GM23338 (cell line): ENCODE measurements around the gene RPS4Y2. TPM values are rescaled to one million over a fixed set of nuclear protein-coding genes. Genes with fewer than 3 reads are reported as not detected.

Experiments used
- ATAC-seq: fragments of 200-7000 bp; cut with Tn5 transposase; 3 replicates; pipeline ENCODE4 v1.9.1; 2020
- DNase-seq: peaks from one replicate; pipeline ENCODE4 v3.0.0-alpha.2; 2015; ENCODE audit warnings: low spot score
- H2AFZ ChIP-seq: fragments of 200-600 bp; sonication (generic); 2 replicates; pipeline ENCODE4 v1.8.0; 2016; ENCODE audit warnings: antibody characterized with exemption, mild to moderate bottlenecking, moderate library complexity
- H3F3A ChIP-seq: fragments of 200-600 bp; sonication (generic); replicated peaks from 2 replicates; pipeline ENCODE4 v1.8.0; 2017; ENCODE audit warnings: antibody characterized with exemption, mixed run types, low read depth
- H3K27ac ChIP-seq: fragments of 200-600 bp; sonication (generic); 2 replicates; pipeline ENCODE4 v1.6.1; 2016; ENCODE audit warnings: low read depth
- H3K27me3 ChIP-seq: fragments of 200-600 bp; sonication (generic); 2 replicates; pipeline ENCODE4 v1.8.0; 2016; ENCODE audit warnings: mild to moderate bottlenecking, mixed run types, moderate library complexity; ENCODE audit not compliant: insufficient read depth
- H3K36me3 ChIP-seq: fragments of 200-600 bp; sonication (generic); 2 replicates; pipeline ENCODE4 v1.8.0; 2016; ENCODE audit warnings: mild to moderate bottlenecking; ENCODE audit not compliant: insufficient read depth
- H3K4me1 ChIP-seq: fragments of 200-600 bp; sonication (generic); 2 replicates; pipeline ENCODE4 v1.8.0; 2016; ENCODE audit warnings: mild to moderate bottlenecking, moderate library complexity; ENCODE audit not compliant: insufficient read depth
- H3K4me2 ChIP-seq: fragments of 200-600 bp; sonication (generic); 2 replicates; pipeline ENCODE4 v1.7.1; 2017; ENCODE audit warnings: mixed run types
- H3K4me3 ChIP-seq: fragments of 200-600 bp; sonication (generic); 2 replicates; pipeline ENCODE4 v1.6.1; 2016; ENCODE audit warnings: mixed run types
- H3K79me2 ChIP-seq: fragments of 200-600 bp; sonication (generic); replicated peaks from 2 replicates; pipeline ENCODE4 v1.8.0; 2017; ENCODE audit warnings: mild to moderate bottlenecking; ENCODE audit not compliant: insufficient read depth
- H3K9me2 ChIP-seq: fragments of 200-600 bp; sonication (generic); 2 replicates; pipeline ENCODE4 v1.8.0; 2017; ENCODE audit not compliant: insufficient read depth
- H4K20me1 ChIP-seq: fragments of 200-600 bp; sonication (generic); replicated peaks from 2 replicates; pipeline ENCODE4 v1.8.0; 2017; ENCODE audit warnings: mild to moderate bottlenecking; ENCODE audit not compliant: insufficient read depth
- H3K27ac Mint-ChIP-seq: 2 replicates; pipeline ENCODE4 v1.8.0; 2020; ENCODE audit warnings: inconsistent platforms, mild to moderate bottlenecking, moderate library complexity, mixed read lengths
- H3K27me3 Mint-ChIP-seq: 3 replicates; pipeline ENCODE4 v1.8.0; 2022; ENCODE audit warnings: low read depth, mild to moderate bottlenecking, moderate library complexity, mixed read lengths, inconsistent platforms; ENCODE audit not compliant: insufficient read depth, poor library complexity
- H3K36me3 Mint-ChIP-seq: 3 replicates; pipeline ENCODE4 v1.8.0; 2021; ENCODE audit warnings: low read depth, mild to moderate bottlenecking, inconsistent platforms, moderate library complexity, mixed read lengths
- H3K4me1 Mint-ChIP-seq: 3 replicates; pipeline ENCODE4 v1.8.0; 2020; ENCODE audit warnings: mild to moderate bottlenecking, inconsistent platforms, mixed read lengths
- H3K4me3 Mint-ChIP-seq: 3 replicates; pipeline ENCODE4 v1.8.0; 2021; ENCODE audit warnings: moderate library complexity, mild to moderate bottlenecking, inconsistent platforms, mixed read lengths
- H3K9me3 Mint-ChIP-seq: 3 replicates; pipeline ENCODE4 v1.8.0; 2020; ENCODE audit warnings: moderate library complexity, mild to moderate bottlenecking, inconsistent platforms, mixed read lengths
- CREB1 ChIP-seq: fragments of 250-450 bp; sonication (Bioruptor Pico); IDR thresholded peaks from 2 replicates; pipeline ENCODE4 v1.5.0; 2020; ENCODE audit warnings: low read depth, mild to moderate bottlenecking, moderate library complexity
- CTCF ChIP-seq, 2 experiments: fragments of 200-600 bp in 1 of 2; sonication (generic) in 1 of 2; conservative IDR thresholded peaks; 2 replicates each; pipeline versions ENCODE4 v1.5.1 to v1.6.1; 2016 to 2017; ENCODE audit warnings: antibody characterized with exemption in 2 of 2, low read depth in 2 of 2, mild to moderate bottlenecking in 2 of 2, moderate library complexity in 1 of 2
- ETS1 ChIP-seq: IDR thresholded peaks from 2 replicates; pipeline ENCODE4 v1.6.1; 2016; ENCODE audit warnings: antibody characterized with exemption
- EZH2 ChIP-seq: fragments of 200-600 bp; sonication (generic); IDR thresholded peaks from one replicate; pipeline ENCODE4 v1.8.0; 2017; ENCODE audit warnings: antibody characterized with exemption, mild to moderate bottlenecking, low read depth; ENCODE audit not compliant: unreplicated experiment
- EZH2phosphoT487 ChIP-seq: fragments of 200-600 bp; sonication (generic); IDR thresholded peaks from one replicate; pipeline ENCODE4 v1.8.1; 2018; ENCODE audit warnings: antibody characterized with exemption; ENCODE audit not compliant: unreplicated experiment
- JUNB ChIP-seq: IDR thresholded peaks from one replicate; pipeline ENCODE4 v1.6.1; 2016; ENCODE audit warnings: antibody characterized with exemption; ENCODE audit not compliant: unreplicated experiment
- NANOG ChIP-seq: IDR thresholded peaks from 2 replicates; pipeline ENCODE4 v1.6.1; 2016; ENCODE audit warnings: antibody characterized with exemption, borderline replicate concordance
- POLR2AphosphoS5 ChIP-seq: IDR thresholded peaks from 2 replicates; pipeline ENCODE4 v1.6.1; 2016; ENCODE audit warnings: antibody characterized with exemption, low read depth
- STAT1 ChIP-seq: IDR thresholded peaks from one replicate; pipeline ENCODE4 v1.6.1; 2016; ENCODE audit warnings: antibody characterized with exemption; ENCODE audit not compliant: unreplicated experiment
- ZNF331 ChIP-seq: fragments of 250-450 bp; sonication (Bioruptor Pico); IDR thresholded peaks from 2 replicates; pipeline ENCODE4 v1.5.0; 2020; ENCODE audit warnings: low read depth, mild to moderate bottlenecking, moderate library complexity
- polyA plus RNA-seq: library from polyadenylated mRNA; unstranded; fragments of >200 nt; fragmentation: Nextera tagmentation; extraction: Ambion mirVana; gene quantifications from 2 replicates; pipeline ENCODE4 v1.2.1, GENCODE V29; 2016
- total RNA-seq: library from RNA; depleted of rRNA; stranded (reverse); fragments of >200 nt; shearing (Covaris generic); gene quantifications from 2 replicates; pipeline ENCODE4 v1.2.3, GENCODE V29; 2014
- TF ChIP-seq, protein P1 (sequence below): fragments of 250-450 bp; sonication (Bioruptor Pico); IDR thresholded peaks from 2 replicates; pipeline ENCODE4 v1.5.0; 2020; ENCODE audit warnings: mild to moderate bottlenecking, moderate library complexity

The RPS4Y2 gene
- total and polyA plus RNA-seq, 2 experiments from 2014 or later: not detected

GRCh38 chrY:20776104-20776503, 20.2 kb downstream of the RPS4Y2 start (continued):
- TF ChIP-seq, protein P1, sequence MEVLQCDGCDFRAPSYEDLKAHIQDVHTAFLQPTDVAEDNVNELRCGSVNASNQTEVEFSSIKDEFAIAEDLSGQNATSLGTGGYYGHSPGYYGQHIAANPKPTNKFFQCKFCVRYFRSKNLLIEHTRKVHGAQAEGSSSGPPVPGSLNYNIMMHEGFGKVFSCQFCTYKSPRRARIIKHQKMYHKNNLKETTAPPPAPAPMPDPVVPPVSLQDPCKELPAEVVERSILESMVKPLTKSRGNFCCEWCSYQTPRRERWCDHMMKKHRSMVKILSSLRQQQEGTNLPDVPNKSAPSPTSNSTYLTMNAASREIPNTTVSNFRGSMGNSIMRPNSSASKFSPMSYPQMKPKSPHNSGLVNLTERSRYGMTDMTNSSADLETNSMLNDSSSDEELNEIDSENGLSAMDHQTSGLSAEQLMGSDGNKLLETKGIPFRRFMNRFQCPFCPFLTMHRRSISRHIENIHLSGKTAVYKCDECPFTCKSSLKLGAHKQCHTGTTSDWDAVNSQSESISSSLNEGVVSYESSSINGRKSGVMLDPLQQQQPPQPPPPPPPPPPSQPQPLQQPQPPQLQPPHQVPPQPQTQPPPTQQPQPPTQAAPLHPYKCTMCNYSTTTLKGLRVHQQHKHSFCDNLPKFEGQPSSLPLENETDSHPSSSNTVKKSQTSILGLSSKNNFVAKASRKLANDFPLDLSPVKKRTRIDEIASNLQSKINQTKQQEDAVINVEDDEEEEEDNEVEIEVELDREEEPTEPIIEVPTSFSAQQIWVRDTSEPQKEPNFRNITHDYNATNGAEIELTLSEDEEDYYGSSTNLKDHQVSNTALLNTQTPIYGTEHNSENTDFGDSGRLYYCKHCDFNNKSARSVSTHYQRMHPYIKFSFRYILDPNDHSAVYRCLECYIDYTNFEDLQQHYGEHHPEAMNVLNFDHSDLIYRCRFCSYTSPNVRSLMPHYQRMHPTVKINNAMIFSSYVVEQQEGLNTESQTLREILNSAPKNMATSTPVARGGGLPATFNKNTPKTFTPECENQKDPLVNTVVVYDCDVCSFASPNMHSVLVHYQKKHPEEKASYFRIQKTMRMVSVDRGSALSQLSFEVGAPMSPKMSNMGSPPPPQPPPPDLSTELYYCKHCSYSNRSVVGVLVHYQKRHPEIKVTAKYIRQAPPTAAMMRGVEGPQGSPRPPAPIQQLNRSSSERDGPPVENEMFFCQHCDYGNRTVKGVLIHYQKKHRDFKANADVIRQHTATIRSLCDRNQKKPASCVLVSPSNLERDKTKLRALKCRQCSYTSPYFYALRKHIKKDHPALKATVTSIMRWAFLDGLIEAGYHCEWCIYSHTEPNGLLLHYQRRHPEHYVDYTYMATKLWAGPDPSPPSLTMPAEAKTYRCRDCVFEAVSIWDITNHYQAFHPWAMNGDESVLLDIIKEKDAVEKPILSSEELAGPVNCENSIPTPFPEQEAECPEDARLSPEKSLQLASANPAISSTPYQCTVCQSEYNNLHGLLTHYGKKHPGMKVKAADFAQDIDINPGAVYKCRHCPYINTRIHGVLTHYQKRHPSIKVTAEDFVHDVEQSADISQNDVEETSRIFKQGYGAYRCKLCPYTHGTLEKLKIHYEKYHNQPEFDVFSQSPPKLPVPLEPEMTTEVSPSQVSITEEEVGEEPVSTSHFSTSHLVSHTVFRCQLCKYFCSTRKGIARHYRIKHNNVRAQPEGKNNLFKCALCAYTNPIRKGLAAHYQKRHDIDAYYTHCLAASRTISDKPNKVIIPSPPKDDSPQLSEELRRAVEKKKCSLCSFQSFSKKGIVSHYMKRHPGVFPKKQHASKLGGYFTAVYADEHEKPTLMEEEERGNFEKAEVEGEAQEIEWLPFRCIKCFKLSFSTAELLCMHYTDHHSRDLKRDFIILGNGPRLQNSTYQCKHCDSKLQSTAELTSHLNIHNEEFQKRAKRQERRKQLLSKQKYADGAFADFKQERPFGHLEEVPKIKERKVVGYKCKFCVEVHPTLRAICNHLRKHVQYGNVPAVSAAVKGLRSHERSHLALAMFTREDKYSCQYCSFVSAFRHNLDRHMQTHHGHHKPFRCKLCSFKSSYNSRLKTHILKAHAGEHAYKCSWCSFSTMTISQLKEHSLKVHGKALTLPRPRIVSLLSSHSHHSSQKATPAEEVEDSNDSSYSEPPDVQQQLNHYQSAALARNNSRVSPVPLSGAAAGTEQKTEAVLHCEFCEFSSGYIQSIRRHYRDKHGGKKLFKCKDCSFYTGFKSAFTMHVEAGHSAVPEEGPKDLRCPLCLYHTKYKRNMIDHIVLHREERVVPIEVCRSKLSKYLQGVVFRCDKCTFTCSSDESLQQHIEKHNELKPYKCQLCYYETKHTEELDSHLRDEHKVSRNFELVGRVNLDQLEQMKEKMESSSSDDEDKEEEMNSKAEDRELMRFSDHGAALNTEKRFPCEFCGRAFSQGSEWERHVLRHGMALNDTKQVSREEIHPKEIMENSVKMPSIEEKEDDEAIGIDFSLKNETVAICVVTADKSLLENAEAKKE (CRISPR knock-in tag): no peak
- TF ChIP-seq NANOG: no peak
- TF ChIP-seq EZH2: no peak
- no peak for TF ChIP-seq STAT1

DNA sequence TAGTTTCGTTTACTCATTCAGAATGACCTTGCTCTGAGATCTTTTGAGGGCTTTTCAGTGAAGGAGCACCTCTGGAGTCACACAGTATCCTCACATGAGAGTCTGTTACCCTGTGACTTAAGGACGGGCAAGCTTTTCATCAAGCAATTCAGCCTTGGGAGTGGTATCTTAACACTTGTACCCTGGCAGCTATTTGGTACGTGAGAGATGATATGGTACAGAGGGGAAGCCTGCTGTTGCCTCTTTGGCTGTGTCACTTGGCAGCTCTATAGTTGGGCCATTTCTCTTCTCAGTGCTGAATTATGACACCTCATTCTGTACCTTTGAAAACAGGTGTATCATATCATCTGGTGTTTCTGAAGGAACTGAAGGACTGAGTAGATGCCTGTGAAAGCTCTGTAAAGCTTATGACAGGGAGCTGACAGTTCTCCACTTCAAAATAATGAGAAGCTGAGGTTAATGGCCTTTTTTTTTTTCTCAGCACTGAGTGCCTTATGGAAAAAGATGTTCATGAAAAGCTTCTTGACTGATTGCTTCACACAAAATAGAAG, 24.3 kb downstream of the RPS4Y2 start:
- DNase-seq (no peak), ATAC-seq (no peak)
- Histone ChIP-seq H3K4me3 (no peak overlapping the region), H3K9me2 (no peaks in the 10 kb centered on the region), H3F3A (no peaks in the 10 kb centered on the region), H3K36me3 (no peaks in the 10 kb centered on the region), H3K4me1 (no peaks in the 10 kb centered on the region), H2AFZ (no peak overlapping the region), H4K20me1 (no peaks in the 10 kb centered on the region), H3K79me2 (no peaks in the 10 kb centered on the region), H3K27ac (no peak overlapping the region), H3K4me2 (no peak overlapping the region), H3K27me3 (no peaks in the 10 kb centered on the region)
- peaks cover 6% of the 10 kb centered on the region; the same call in 2 of the 3 replicates for H3K36me3 Mint-ChIP-seq
- no peaks in the 10 kb centered on the region for H3K27me3 Mint-ChIP-seq
- H3K4me3 Mint-ChIP-seq: no peak overlapping the region
- H3K4me1 Mint-ChIP-seq: no peaks in the 10 kb centered on the region
- peaks cover 93% of the 10 kb centered on the region for H3K9me3 Mint-ChIP-seq
- no peak overlapping the region for H3K27ac Mint-ChIP-seq
- no peak for TF ChIP-seq JUNB
- no peak for TF ChIP-seq NANOG
- TF ChIP-seq ETS1: no peak
- TF ChIP-seq POLR2AphosphoS5: no peak
- TF ChIP-seq EZH2: no peak
- TF ChIP-seq EZH2phosphoT487: no peak
- no peak for TF ChIP-seq CTCF (conservative IDR thresholded peaks at IDR 0.05; ENCODE audit: low read depth in 2 of 2)
- TF ChIP-seq ZNF331 (CRISPR knock-in tag): no peak
- TF ChIP-seq STAT1: no peak
- TF ChIP-seq CREB1 (CRISPR knock-in tag): no peak
